Astrocyte (in vitro differentiated cells and primary cell): Measurements from ENCODE around the gene ARID2.

Experiments
- EZH2 ChIP-seq: IDR thresholded peaks from 2 replicates; pipeline ENCODE4 v1.6.1; 2012; ENCODE audit warnings: mild to moderate bottlenecking, low read length, inconsistent platforms; ENCODE audit not compliant: insufficient read depth
- TF ChIP-seq, protein P1 (sequence below): IDR thresholded peaks from 2 replicates; pipeline ENCODE4 v1.5.1; 2011; ENCODE audit warnings: low read depth, mild to moderate bottlenecking, inconsistent platforms, low read length, moderate library complexity; ENCODE audit not compliant: insufficient read depth

DNA sequence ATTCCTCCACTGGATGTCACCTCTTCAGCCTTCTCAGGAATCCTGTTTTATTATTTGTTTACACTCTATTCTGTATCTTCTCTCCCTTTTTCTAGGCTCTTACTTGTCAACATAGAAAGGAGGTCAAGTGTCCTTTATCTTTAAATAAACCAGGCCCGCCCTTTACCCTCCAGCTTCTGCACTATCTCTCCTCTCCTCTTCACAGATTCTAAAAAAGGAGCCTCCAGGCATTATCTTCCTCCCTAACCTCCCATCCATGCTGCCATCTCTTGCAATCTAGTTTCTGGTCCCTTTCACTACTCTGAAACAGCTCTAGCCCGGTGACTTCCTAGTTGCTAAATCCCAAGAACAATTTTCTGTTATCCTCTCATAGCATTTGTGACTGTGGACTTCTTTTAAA is 24.1 kb upstream of the ARID2 start:
- TF ChIP-seq, protein P1, sequence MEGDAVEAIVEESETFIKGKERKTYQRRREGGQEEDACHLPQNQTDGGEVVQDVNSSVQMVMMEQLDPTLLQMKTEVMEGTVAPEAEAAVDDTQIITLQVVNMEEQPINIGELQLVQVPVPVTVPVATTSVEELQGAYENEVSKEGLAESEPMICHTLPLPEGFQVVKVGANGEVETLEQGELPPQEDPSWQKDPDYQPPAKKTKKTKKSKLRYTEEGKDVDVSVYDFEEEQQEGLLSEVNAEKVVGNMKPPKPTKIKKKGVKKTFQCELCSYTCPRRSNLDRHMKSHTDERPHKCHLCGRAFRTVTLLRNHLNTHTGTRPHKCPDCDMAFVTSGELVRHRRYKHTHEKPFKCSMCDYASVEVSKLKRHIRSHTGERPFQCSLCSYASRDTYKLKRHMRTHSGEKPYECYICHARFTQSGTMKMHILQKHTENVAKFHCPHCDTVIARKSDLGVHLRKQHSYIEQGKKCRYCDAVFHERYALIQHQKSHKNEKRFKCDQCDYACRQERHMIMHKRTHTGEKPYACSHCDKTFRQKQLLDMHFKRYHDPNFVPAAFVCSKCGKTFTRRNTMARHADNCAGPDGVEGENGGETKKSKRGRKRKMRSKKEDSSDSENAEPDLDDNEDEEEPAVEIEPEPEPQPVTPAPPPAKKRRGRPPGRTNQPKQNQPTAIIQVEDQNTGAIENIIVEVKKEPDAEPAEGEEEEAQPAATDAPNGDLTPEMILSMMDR = no peak
- TF ChIP-seq EZH2 = no peak
